22Rv1 (cell line): ENCODE measurements around the gene CFAP298.

Experiments used
- H3K27ac ChIP-seq: fragments of 450-650 bp; 2 replicates; pipeline ENCODE4 v1.5.1; 2017
- CTCF ChIP-seq: fragments of 450-650 bp; IDR thresholded peaks from 2 replicates; pipeline ENCODE4 v1.5.1; 2017; ENCODE audit warnings: mild to moderate bottlenecking
- ZFX ChIP-seq: fragments of 450-650 bp; IDR thresholded peaks from 2 replicates; pipeline ENCODE4 v1.6.1; 2017; ENCODE audit warnings: antibody characterized with exemption, borderline replicate concordance

The CFAP298 gene

GRCh38 chr21:32593690-32594089 lies 18.5 kb downstream of the CFAP298 start:
- no peak for TF ChIP-seq CTCF
- TF ChIP-seq ZFX = no peak
- H3K27ac ChIP-seq = no peak overlapping the region

GRCh38 chr21:32592929-32593502 lies 19.2 kb downstream of the CFAP298 start:
- H3K27ac ChIP-seq = no peak overlapping the region
- TF ChIP-seq CTCF = no peak

- no peak for TF ChIP-seq ZFX
- TF ChIP-seq CTCF = no peak
- H3K27ac ChIP-seq = no peak overlapping the region
Observed at GRCh38 chr21:32590130-32590529, 22.0 kb downstream of the CFAP298 start.

GRCh38 chr21:32587651-32588050 lies 24.5 kb downstream of the CFAP298 start:
- TF ChIP-seq ZFX (no peak), CTCF (no peak)
- H3K27ac ChIP-seq = no peak overlapping the region

- H3K27ac ChIP-seq = no peak overlapping the region
- TF ChIP-seq CTCF (no peak), ZFX (no peak)
Observed at GRCh38 chr21:32587120-32587519, 25.1 kb downstream of the CFAP298 start.

GRCh38 chr21:32585970-32586369 lies 26.2 kb downstream of the CFAP298 start:
- H3K27ac ChIP-seq = no peak overlapping the region
- no peak for TF ChIP-seq ZFX
- TF ChIP-seq CTCF = no peak

- no peak for TF ChIP-seq CTCF
- TF ChIP-seq ZFX = no peak
- H3K27ac ChIP-seq = no peak within 1 kb of the TSS
Observed at GRCh38 chr21:32585042-32585710, 27.0 kb downstream of the CFAP298 start, which contains the start of gene TCP10L. Gene TCP10L (minus strand): TSS chr21:32585523. CDS start chr21:32584304, 1,219 bp downstream.
